ENCODE results near the gene EML2.

Gene EML2

GRCh38 chr19:45585158-45585577 lies 54.0 kb downstream of the EML2 start:
- DNase-seq: no peak

- peak; percentile 95 for DNase-seq
Measured at GRCh38 chr19:45584332-45585157, 54.7 kb downstream of the EML2 start, which contains the start of gene OPA3. Gene OPA3, minus strand, starts transcription at chr19:45584802. Its CDS starts 38 bp downstream, at chr19:45584764.

- DNase-seq: no peak
Measured at GRCh38 chr19:45581576-45581975, 57.6 kb downstream of the EML2 start.

- DNase-seq: no peak
Measured at GRCh38 chr19:45578861-45579260, 60.3 kb downstream of the EML2 start.

- no peak for DNase-seq
Measured at GRCh38 chr19:45577111-45577905, 61.9 kb downstream of the EML2 start.

- no peak for DNase-seq
Measured at GRCh38 chr19:45576682-45577081, 62.5 kb downstream of the EML2 start.

GRCh38 chr19:45575216-45575615 lies 64.0 kb downstream of the EML2 start:
- no peak for DNase-seq

GRCh38 chr19:45574526-45574925 lies 64.7 kb downstream of the EML2 start:
- no peak for DNase-seq

- DNase-seq: no peak
Measured at GRCh38 chr19:45571457-45572220, 67.6 kb downstream of the EML2 start.

- no peak for DNase-seq
Measured at GRCh38 chr19:45569619-45570421, 69.4 kb downstream of the EML2 start.

GRCh38 chr19:45568732-45569131 lies 70.5 kb downstream of the EML2 start:
- DNase-seq: no peak

- DNase-seq: no peak
Measured at GRCh38 chr19:45567609-45568008, 71.6 kb downstream of the EML2 start.

- no peak for DNase-seq
Measured at GRCh38 chr19:45564131-45564780, 74.9 kb downstream of the EML2 start.

GRCh38 chr19:45560686-45561085 lies 78.5 kb downstream of the EML2 start:
- no peak for DNase-seq

- no peak for DNase-seq
Measured at GRCh38 chr19:45560038-45560437, 79.2 kb downstream of the EML2 start.

All from activated gamma-delta T cell (primary cell).